GM04503 (cell line): Measurements from ENCODE around the gene APOBEC4.
"Not testable (repeated sequence)": the region's sequence is repeated elsewhere in the genome, so short reads cannot be mapped to it uniquely, and the experiment has no call there.

Source experiments
- DNase-seq: peaks from one replicate; pipeline ENCODE4 v3.0.0-alpha.2; 2012; ENCODE audit warnings: low read depth

APOBEC4 gene

GRCh38 chr1:183652547-183653461 is at the start of gene APOBEC4:
Gene APOBEC4 (minus strand): TSS chr1:183653316. CDS start chr1:183648781, 4,535 bp downstream.
- DNase-seq: no peak

GRCh38 chr1:183702813-183703198 is 49.7 kb upstream of the APOBEC4 start:
- no peak for DNase-seq

- DNase-seq: no peak
Observed at GRCh38 chr1:183702087-183702812, 49.1 kb upstream of the APOBEC4 start.

GRCh38 chr1:183699616-183700160 is 46.6 kb upstream of the APOBEC4 start:
- no peak for DNase-seq

GRCh38 chr1:183697814-183698590 is 44.9 kb upstream of the APOBEC4 start:
- no peak for DNase-seq

- DNase-seq: no peak
Observed at GRCh38 chr1:183696981-183697380, 43.9 kb upstream of the APOBEC4 start.

GRCh38 chr1:183694755-183695154 is 41.6 kb upstream of the APOBEC4 start:
- no peak for DNase-seq

GRCh38 chr1:183694066-183694465 is 41.0 kb upstream of the APOBEC4 start:
- DNase-seq: no peak

GRCh38 chr1:183693521-183693920 is 40.4 kb upstream of the APOBEC4 start:
- no peak for DNase-seq

GRCh38 chr1:183689762-183690204 is 36.7 kb upstream of the APOBEC4 start:
- DNase-seq: no peak

GRCh38 chr1:183688341-183689060 is 35.4 kb upstream of the APOBEC4 start:
- no peak for DNase-seq

GRCh38 chr1:183687546-183688304 is 34.6 kb upstream of the APOBEC4 start:
- DNase-seq: no peak

GRCh38 chr1:183686229-183686628 is 33.1 kb upstream of the APOBEC4 start:
- DNase-seq: no peak

- DNase-seq: no peak
Observed at GRCh38 chr1:183685112-183685713, 32.1 kb upstream of the APOBEC4 start.

GRCh38 chr1:183679363-183679762 is 26.2 kb upstream of the APOBEC4 start:
- DNase-seq: not testable (repeated sequence)

GRCh38 chr1:183678819-183679218 is 25.7 kb upstream of the APOBEC4 start:
- no peak for DNase-seq

- DNase-seq: peak; percentile 30
Observed at GRCh38 chr1:183676586-183677189, 23.6 kb upstream of the APOBEC4 start.

GRCh38 chr1:183675883-183676585 is 22.9 kb upstream of the APOBEC4 start:
- no peak for DNase-seq

- no peak for DNase-seq
Observed at GRCh38 chr1:183675381-183675780, 22.3 kb upstream of the APOBEC4 start.
